NCI-H1694 (cell line): ENCODE results near the gene ZDHHC14.
"Not testable (repeated sequence)": the region's sequence is repeated elsewhere in the genome, so short reads cannot be mapped to it uniquely, and the experiment has no call there.

Experiments
- DNase-seq: peaks from one replicate; lab custom pipeline; 2025; lab: John Stamatoyannopoulos, UW

Gene ZDHHC14

GRCh38 chr6:157445277-157446009, 64.5 kb downstream of the ZDHHC14 start:
- DNase-seq: no peak

- DNase-seq: no peak
Measured at GRCh38 chr6:157447735-157448134, 66.7 kb downstream of the ZDHHC14 start.

GRCh38 chr6:157449610-157450009, 68.6 kb downstream of the ZDHHC14 start:
- no peak for DNase-seq

- no peak for DNase-seq
Measured at GRCh38 chr6:157450931-157451742, 70.1 kb downstream of the ZDHHC14 start.

GRCh38 chr6:157452096-157452495, 71.1 kb downstream of the ZDHHC14 start:
- no peak for DNase-seq

- no peak for DNase-seq
Measured at GRCh38 chr6:157453131-157453530, 72.1 kb downstream of the ZDHHC14 start.

- DNase-seq: no peak
Measured at GRCh38 chr6:157453978-157454377, 73.0 kb downstream of the ZDHHC14 start.

GRCh38 chr6:157454762-157455714, 74.0 kb downstream of the ZDHHC14 start:
- no peak for DNase-seq

- DNase-seq: no peak
Measured at GRCh38 chr6:157455731-157456523, 74.9 kb downstream of the ZDHHC14 start.

- DNase-seq: no peak
Measured at GRCh38 chr6:157456524-157456829, 75.5 kb downstream of the ZDHHC14 start.

GRCh38 chr6:157457787-157458186, 76.8 kb downstream of the ZDHHC14 start:
- no peak for DNase-seq

- DNase-seq: no peak
Measured at GRCh38 chr6:157459327-157459726, 78.3 kb downstream of the ZDHHC14 start.

- no peak for DNase-seq
Measured at GRCh38 chr6:157460182-157460999, 79.4 kb downstream of the ZDHHC14 start.

GRCh38 chr6:157461000-157461915, 80.3 kb downstream of the ZDHHC14 start:
- no peak for DNase-seq

- DNase-seq: no peak
Measured at GRCh38 chr6:157462956-157463742, 82.2 kb downstream of the ZDHHC14 start.

GRCh38 chr6:157463743-157464135, 82.7 kb downstream of the ZDHHC14 start:
- DNase-seq: not testable (repeated sequence)

GRCh38 chr6:157464653-157465535, 83.9 kb downstream of the ZDHHC14 start:
- no peak for DNase-seq

GRCh38 chr6:157466342-157466648, 85.3 kb downstream of the ZDHHC14 start:
- no peak for DNase-seq
